GM12878 (cell line): ENCODE measurements around the gene ZFP91.

Source experiments
- CHD1 ChIP-seq: IDR thresholded peaks from 2 replicates; pipeline ENCODE4 v1.6.1; 2012; ENCODE audit warnings: low read depth, low read length, improper control_type of control experiment
- CTCF ChIP-seq, 3 experiments: IDR thresholded peaks in 2 of 3; conservative IDR thresholded peaks in 1 of 3; 2 replicates each; pipeline ENCODE4 v1.5.1; 2011; ENCODE audit warnings: low read depth in 3 of 3, low read length in 3 of 3, mild to moderate bottlenecking in 3 of 3, control low read depth in 2 of 3, moderate library complexity in 2 of 3, inconsistent platforms in 1 of 3, mixed read lengths in 1 of 3; ENCODE audit not compliant: control insufficient read depth in 2 of 3, insufficient read depth in 1 of 3; ENCODE audit errors: extremely low read depth in 1 of 3
- MYC ChIP-seq: IDR thresholded peaks from 2 replicates; pipeline ENCODE4 v1.6.1; 2011; ENCODE audit warnings: mild to moderate bottlenecking, low read length, moderate library complexity, inconsistent platforms; ENCODE audit not compliant: insufficient read depth, insufficient replicate concordance, insufficient read length, severe bottlenecking
- NBN ChIP-seq: fragments of 450-650 bp; IDR thresholded peaks from 2 replicates; pipeline ENCODE4 v1.6.1; 2016
- POLR2A ChIP-seq: IDR thresholded peaks from 2 replicates; pipeline ENCODE4 v1.6.1; 2011; ENCODE audit warnings: low read depth, mild to moderate bottlenecking, low read length
- REST ChIP-seq: IDR thresholded peaks from 2 replicates; pipeline ENCODE4 v1.6.1; 2012; ENCODE audit warnings: mild to moderate bottlenecking, low read depth, low read length
- SMAD5 ChIP-seq: IDR thresholded peaks from 2 replicates; pipeline ENCODE4 v1.6.1; 2016; ENCODE audit warnings: antibody characterized with exemption, low read depth
- SREBF2 ChIP-seq: IDR thresholded peaks from 2 replicates; pipeline ENCODE4 v1.6.1; 2012; ENCODE audit warnings: mild to moderate bottlenecking, low read length
- YY1 ChIP-seq: IDR thresholded peaks from 2 replicates; pipeline ENCODE4 v1.6.1; 2011; ENCODE audit warnings: low read depth, mild to moderate bottlenecking, low read length
- ZNF384 ChIP-seq: IDR thresholded peaks from 2 replicates; pipeline ENCODE4 v1.6.1; 2012; ENCODE audit warnings: low read depth, mild to moderate bottlenecking, low read length, improper control_type of control experiment, borderline replicate concordance

GRCh38 chr11:58573451-58574104 lies 5.3 kb upstream of the ZFP91 start:
- no peak for TF ChIP-seq CTCF (IDR thresholded peaks at IDR 0.05 in 2 of 3, conservative IDR thresholded peaks at IDR 0.05 in 1 of 3; ENCODE audit: control insufficient read depth in 2 of 3, extremely low read depth in 1 of 3, insufficient read depth in 1 of 3, low read depth in 3 of 3, low read length in 3 of 3)
- TF ChIP-seq YY1: 0 out of 2 replicates have a peak, but pooled peaks have one; percentile 16
- TF ChIP-seq SMAD5: no peak
- no peak for TF ChIP-seq MYC
- TF ChIP-seq ZNF384: no peak
- TF ChIP-seq CHD1: 0 out of 2 replicates have a peak, but pooled peaks have one; percentile 47
- no peak for TF ChIP-seq REST
- TF ChIP-seq POLR2A: peak; percentile 69
- TF ChIP-seq SREBF2: no peak
- 0 out of 2 replicates have a peak, but pooled peaks have one; percentile 66 for TF ChIP-seq NBN
